IPS-11a (cell line): ENCODE measurements around the gene LGSN.
"Not testable (repeated sequence)": the region's sequence is repeated elsewhere in the genome, so short reads cannot be mapped to it uniquely, and the experiment has no call there.

ENCODE experiments used
- H3K4me3 ChIP-seq: one replicate; pipeline ENCODE4 v1.5.1; 2013; ENCODE audit warnings: low read depth, low read length, control low read depth

LGSN gene

GRCh38 chr6:63319939-63320338 lies at the start of gene LGSN:
TSS of gene LGSN (minus strand) at chr6:63319983. CDS start at chr6:63319943, 40 bp downstream.
- H3K4me3 ChIP-seq, result no peak within 1 kb of the TSS

GRCh38 chr6:63368347-63368746 lies 48.6 kb upstream of the LGSN start:
- no peak overlapping the region for H3K4me3 ChIP-seq

GRCh38 chr6:63362500-63363120 lies 42.8 kb upstream of the LGSN start:
- not testable (repeated sequence) for H3K4me3 ChIP-seq

GRCh38 chr6:63357384-63357783 lies 37.6 kb upstream of the LGSN start:
- not testable (repeated sequence) for H3K4me3 ChIP-seq

- no peak overlapping the region for H3K4me3 ChIP-seq
Observed at GRCh38 chr6:63355632-63356031, 35.8 kb upstream of the LGSN start.

- H3K4me3 ChIP-seq, result no peak overlapping the region
Observed at GRCh38 chr6:63353286-63353630, 33.5 kb upstream of the LGSN start.

- H3K4me3 ChIP-seq, result no peak overlapping the region
Observed at GRCh38 chr6:63352544-63353285, 32.9 kb upstream of the LGSN start.

- H3K4me3 ChIP-seq, result no peak overlapping the region
Observed at GRCh38 chr6:63352069-63352543, 32.3 kb upstream of the LGSN start.

- H3K4me3 ChIP-seq, result no peak overlapping the region
Observed at GRCh38 chr6:63349401-63349800, 29.6 kb upstream of the LGSN start.

GRCh38 chr6:63348836-63349235 lies 29.1 kb upstream of the LGSN start:
- no peak overlapping the region for H3K4me3 ChIP-seq

- no peak overlapping the region for H3K4me3 ChIP-seq
Observed at GRCh38 chr6:63347599-63347998, 27.8 kb upstream of the LGSN start.

GRCh38 chr6:63346217-63346835 lies 26.5 kb upstream of the LGSN start:
- H3K4me3 ChIP-seq, result no peak overlapping the region

- no peak overlapping the region for H3K4me3 ChIP-seq
Observed at GRCh38 chr6:63340351-63340750, 20.6 kb upstream of the LGSN start.

- H3K4me3 ChIP-seq, result not testable (repeated sequence)
Observed at GRCh38 chr6:63334652-63335051, 14.9 kb upstream of the LGSN start.

- H3K4me3 ChIP-seq, result no peak overlapping the region
Observed at GRCh38 chr6:63333440-63333839, 13.7 kb upstream of the LGSN start.

GRCh38 chr6:63326630-63327029 lies 6.8 kb upstream of the LGSN start:
- H3K4me3 ChIP-seq, result not testable (repeated sequence)

- H3K4me3 ChIP-seq, result no peak overlapping the region
Observed at GRCh38 chr6:63322981-63323380, 3.2 kb upstream of the LGSN start.

GRCh38 chr6:63321821-63322220 lies 2.0 kb upstream of the LGSN start:
- no peak overlapping the region for H3K4me3 ChIP-seq

- H3K4me3 ChIP-seq, result no peak overlapping the region
Observed at GRCh38 chr6:63317641-63318040, 2.1 kb downstream of the LGSN start.

GRCh38 chr6:63316113-63316512 lies 3.7 kb downstream of the LGSN start:
- no peak overlapping the region for H3K4me3 ChIP-seq

- H3K4me3 ChIP-seq, result no peak overlapping the region
Observed at GRCh38 chr6:63313111-63313510, 6.7 kb downstream of the LGSN start.

GRCh38 chr6:63307581-63308246 lies 12.1 kb downstream of the LGSN start:
- H3K4me3 ChIP-seq, result no peak overlapping the region
